EL (cell line): ENCODE measurements around the gene MYOC.
"Not testable (repeated sequence)": the region's sequence is repeated elsewhere in the genome, so short reads cannot be mapped to it uniquely, and the experiment has no call there.

Experiments used
- DNase-seq: peaks from one replicate; pipeline ENCODE4 v3.0.0-alpha.2; 2016

MYOC gene

GRCh38 chr1:171600862-171601261, 51.6 kb downstream of the MYOC start:
- no peak for DNase-seq

- not testable (repeated sequence) for DNase-seq
These were observed 52.2 kb downstream of the MYOC start for GRCh38 chr1:171600310-171600709.

GRCh38 chr1:171597203-171597602, 55.3 kb downstream of the MYOC start:
- no peak for DNase-seq

DNA sequence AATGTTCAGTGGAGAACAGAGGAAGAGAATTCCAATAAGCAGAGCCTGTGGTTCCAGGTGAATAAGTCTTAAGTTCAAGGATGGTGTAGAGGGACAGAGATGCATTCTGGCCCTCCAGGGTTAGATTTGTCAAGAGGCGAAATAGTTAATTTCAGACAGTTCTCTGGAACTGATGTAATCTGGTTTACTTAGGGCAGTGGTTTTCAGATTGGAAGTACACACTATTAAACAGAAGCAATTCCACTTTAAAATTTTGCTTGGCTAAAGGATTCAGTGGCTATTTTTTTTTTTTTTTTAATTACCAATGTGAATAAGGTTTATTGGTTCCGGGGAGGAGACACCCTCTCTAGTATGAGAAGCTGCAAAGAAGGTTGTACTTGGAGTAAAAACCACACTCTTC, 55.8 kb downstream of the MYOC start:
- DNase-seq: no peak

DNA sequence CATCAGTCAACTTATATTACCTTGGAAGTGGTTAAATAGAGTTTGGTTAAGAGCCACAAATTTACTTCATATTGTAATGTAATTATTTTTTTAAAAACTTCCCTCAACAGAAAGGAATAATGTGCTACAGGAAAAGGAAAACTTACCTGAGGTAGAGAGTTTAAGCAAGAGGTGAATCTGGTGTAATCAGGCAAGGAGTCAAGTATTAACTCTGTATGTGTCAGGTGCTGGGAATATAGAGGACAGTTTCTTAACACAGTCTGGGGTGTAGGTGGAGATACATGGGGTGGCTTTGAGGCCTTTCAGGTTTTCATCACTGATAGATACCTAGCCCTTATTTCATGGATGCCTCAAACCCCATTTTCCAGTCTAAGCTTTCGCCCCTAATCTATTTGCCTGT, 56.4 kb downstream of the MYOC start:
- DNase-seq: no peak

DNA sequence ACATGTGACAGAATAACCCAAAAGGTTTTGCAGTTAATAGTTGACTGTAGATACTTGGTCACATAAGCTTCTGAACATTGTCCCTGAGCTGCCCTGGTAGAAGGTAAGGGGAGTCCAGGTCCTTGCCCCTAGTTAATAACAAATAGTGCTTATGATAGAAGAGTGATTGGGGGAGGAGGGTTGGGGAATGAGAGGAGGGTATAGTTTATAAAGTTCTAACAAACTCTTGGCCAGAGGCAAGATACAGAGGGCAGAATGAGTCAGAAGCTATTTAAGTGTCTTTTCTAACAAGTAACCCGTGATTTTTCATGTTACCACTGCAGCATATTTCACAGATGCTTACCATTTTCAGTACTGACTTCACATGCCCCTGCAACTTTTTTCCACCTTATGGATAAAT, 57.2 kb downstream of the MYOC start:
- peak; percentile 33 for DNase-seq

GRCh38 chr1:171590022-171590421, 62.5 kb downstream of the MYOC start:
- peak; percentile 4 for DNase-seq

- no peak for DNase-seq
These were observed 64.3 kb downstream of the MYOC start for GRCh38 chr1:171588230-171588629.

DNA sequence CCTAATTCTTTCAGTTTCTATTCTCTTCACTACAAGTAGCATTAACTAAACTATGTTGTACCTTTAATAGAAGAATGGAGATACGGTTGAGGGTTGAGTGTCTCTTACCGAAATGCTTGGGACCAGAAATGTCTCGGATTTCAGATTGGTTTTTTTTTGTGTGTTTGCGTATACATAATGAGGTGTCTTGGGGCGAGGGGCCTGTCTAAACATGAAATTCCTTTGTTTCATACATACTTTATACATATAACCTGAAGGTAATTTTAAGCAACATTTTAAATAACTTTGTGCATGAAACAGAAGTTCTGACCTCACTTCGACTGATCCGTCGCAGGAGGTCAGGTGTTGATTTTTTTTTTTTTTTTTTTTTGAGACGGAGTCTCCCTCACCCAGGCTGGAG, 66.8 kb downstream of the MYOC start:
- DNase-seq: no peak
